SK-MEL-5 (cell line): ENCODE measurements around the gene ZNF331. TPM values are rescaled to one million over a fixed set of nuclear protein-coding genes. Genes with fewer than 3 reads are reported as not detected.

ENCODE experiments used
- DNase-seq: peaks from one replicate; pipeline ENCODE4 v3.0.0-alpha.2; 2016; ENCODE audit warnings: low read depth, low spot score
- in situ Hi-C: cut with HindIII; loops from 2 replicates; pipeline ENCODE4 v1.10.0; 2016; ENCODE audit warnings: low sequenced_read_pairs, high pct_unique_total_duplicates, low pct_unique_long_range_greater_than_20kb
- total RNA-seq: library from RNA; depleted of rRNA; stranded (reverse); fragments of >200 nt; shearing (Covaris generic); gene quantifications from 2 replicates; pipeline ENCODE4 v1.2.3, GENCODE V29; 2014

The ZNF331 gene
- total RNA-seq, 1 experiment from 2014 or later, result 4.3 TPM

GRCh38 chr19:53552001-53552721 is 14.2 kb downstream of the ZNF331 start:
- in situ Hi-C loops, result no loop called here
- no peak for DNase-seq

- in situ Hi-C loops, result no loop called here
- no peak for DNase-seq
These were observed 15.2 kb downstream of the ZNF331 start for GRCh38 chr19:53553156-53553555.

- DNase-seq, result peak; percentile 38
- in situ Hi-C loops, result no loop called here
These were observed 16.2 kb downstream of the ZNF331 start for GRCh38 chr19:53553865-53554791.

GRCh38 chr19:53554804-53555203 is 16.9 kb downstream of the ZNF331 start:
- DNase-seq, result no peak
- in situ Hi-C loops, result no loop called here

- in situ Hi-C loops, result no loop called here
These were observed 17.4 kb downstream of the ZNF331 start for GRCh38 chr19:53555352-53555751.

GRCh38 chr19:53571339-53571738 is 33.4 kb downstream of the ZNF331 start:
- no peak for DNase-seq
- in situ Hi-C loops, result no loop called here

More at GRCh38 chr19:53555352-53555751, 17.4 kb downstream of the ZNF331 start:
- no peak for DNase-seq

GRCh38 chr19:53576941-53577653 is 39.2 kb downstream of the ZNF331 start:
- in situ Hi-C loops, result no loop called here
- no peak for DNase-seq

GRCh38 chr19:53577968-53578367 is 40.0 kb downstream of the ZNF331 start:
- in situ Hi-C loops, result no loop called here
- DNase-seq, result no peak

GRCh38 chr19:53579518-53579917 is 41.6 kb downstream of the ZNF331 start:
- in situ Hi-C loops, result no loop called here
- DNase-seq, result no peak

GRCh38 chr19:53580871-53581835 is 43.2 kb downstream of the ZNF331 start:
- in situ Hi-C loops, result no loop called here
- DNase-seq, result no peak

GRCh38 chr19:53581871-53582279 is 43.9 kb downstream of the ZNF331 start:
- DNase-seq, result no peak

GRCh38 chr19:53583181-53583580 is 45.2 kb downstream of the ZNF331 start:
- in situ Hi-C loops, result no loop called here

More at GRCh38 chr19:53581871-53582279, 43.9 kb downstream of the ZNF331 start:
- in situ Hi-C loops, result no loop called here

GRCh38 chr19:53586277-53586691 is 48.3 kb downstream of the ZNF331 start:
- in situ Hi-C loops, result no loop called here

More at GRCh38 chr19:53583181-53583580, 45.2 kb downstream of the ZNF331 start:
- DNase-seq, result no peak

GRCh38 chr19:53594811-53595509 is 57.0 kb downstream of the ZNF331 start:
- in situ Hi-C loops, result no loop called here
- no peak for DNase-seq

More at GRCh38 chr19:53586277-53586691, 48.3 kb downstream of the ZNF331 start:
- DNase-seq, result no peak

- DNase-seq, result no peak
- in situ Hi-C loops, result no loop called here
These were observed 57.5 kb downstream of the ZNF331 start for GRCh38 chr19:53595510-53595867.

GRCh38 chr19:53596056-53596455 is 58.1 kb downstream of the ZNF331 start:
- no peak for DNase-seq

More at GRCh38 chr19:53596056-53596455, 58.1 kb downstream of the ZNF331 start:
- in situ Hi-C loops, result no loop called here
